K562 (cell line): Measurements from ENCODE around the gene PPP1R1C. TPM values are rescaled to one million over a fixed set of nuclear protein-coding genes. Genes with fewer than 3 reads are reported as not detected.

Experiments used
- ATAC-seq: fragments of 200-7000 bp; cut with Tn5 transposase; 3 replicates; pipeline ENCODE4 v1.9.1; 2020; ENCODE audit warnings: moderate library complexity
- BruUV-seq: library from RNA; stranded (reverse); fragments of 400-500 nt; replicated peaks from 2 replicates; lab custom pipeline; 2021; lab: Mats Ljungman, UMichigan
- CTCF ChIA-PET: fragments of 300-600 bp; formaldehyde crosslinking; extraction: SDS; loops from one replicate; lab custom pipeline; 2021; ENCODE audit warnings: low intra/inter-chr PET ratio; lab: Yijun Ruan, JAX
- POLR2A ChIA-PET: fragments of 300-600, 350-650 bp; sonication (Branson Sonifier 250); formaldehyde crosslinking; extraction: SDS; loops from one replicate; lab custom pipeline; 2021; ENCODE audit warnings: antibody characterized with exemption, inconsistent platforms; lab: Yijun Ruan, JAX
- DNase-seq, 4 experiments: peaks; one replicate each; pipeline versions ENCODE4 v3.0.0 to v3.0.0-alpha.2; 2011 to 2018; ENCODE audit warnings: low spot score in 3 of 4, mixed read lengths in 3 of 4; ENCODE audit errors: extremely low read depth in 1 of 4
- FAIRE-seq: peaks from 2 replicates; lab custom pipeline; 2011; peaks lifted over from hg19 to GRCh38; lab: Jason Lieb, UNC
- H2AFZ ChIP-seq: 2 replicates; pipeline ENCODE4 v1.6.0; 2011; ENCODE audit warnings: low read depth, low read length, control low read depth, inconsistent platforms
- H3K27ac ChIP-seq: fragments of 200-600 bp; 3 replicates; pipeline ENCODE4 v1.8.0; 2011; ENCODE audit warnings: low read depth, mild to moderate bottlenecking, control low read depth, inconsistent platforms, low read length, moderate library complexity, mixed read lengths; ENCODE audit errors: extremely low read depth
- H3K27me3 ChIP-seq, 2 experiments: fragments of 300-600 bp in 1 of 2; 2 replicates in 1 of 2; 3 replicates in 1 of 2; pipeline versions ENCODE4 v1.6.0 to v1.8.0; 2011; ENCODE audit warnings: inconsistent platforms in 2 of 2, low read length in 2 of 2, mild to moderate bottlenecking in 1 of 2, mixed read lengths in 1 of 2, moderate library complexity in 1 of 2; ENCODE audit not compliant: control insufficient read depth in 2 of 2, insufficient read depth in 2 of 2
- H3K36me3 ChIP-seq: fragments of 300-600 bp; 3 replicates; pipeline ENCODE4 v1.8.0; 2011; ENCODE audit warnings: mild to moderate bottlenecking, low read length, inconsistent platforms; ENCODE audit not compliant: control insufficient read depth, insufficient read depth
- H3K4me1 ChIP-seq, 2 experiments: fragments of 200-600 bp in 1 of 2; replicated peaks in 1 of 2; 2 replicates in 1 of 2; 3 replicates in 1 of 2; pipeline versions ENCODE4 v1.5.1 to v1.8.0; 2011; ENCODE audit warnings: inconsistent platforms in 2 of 2, low read length in 2 of 2, mild to moderate bottlenecking in 1 of 2, mixed read lengths in 1 of 2, moderate library complexity in 1 of 2; ENCODE audit not compliant: control insufficient read depth in 2 of 2, insufficient read depth in 2 of 2
- H3K4me2 ChIP-seq: 2 replicates; pipeline ENCODE4 v1.6.1; 2011; ENCODE audit warnings: low read length, control low read depth, inconsistent platforms, mixed read lengths; ENCODE audit not compliant: insufficient read depth
- H3K4me3 ChIP-seq: fragments of 200-600 bp; sonication (generic), shearing (Covaris generic); 2 replicates; pipeline ENCODE4 v1.5.1; 2016; ENCODE audit warnings: control low read depth, inconsistent platforms
- H3K79me2 ChIP-seq: fragments of 200-600 bp; 3 replicates; pipeline ENCODE4 v1.8.0; 2011; ENCODE audit warnings: low read length, inconsistent platforms; ENCODE audit not compliant: control insufficient read depth, insufficient read depth
- H3K9ac ChIP-seq, 2 experiments: 2 replicates each; pipeline versions ENCODE4 v1.6.0 to v1.6.1; 2011; ENCODE audit warnings: low read depth in 2 of 2, low read length in 2 of 2, control low read depth in 1 of 2, inconsistent platforms in 1 of 2, mild to moderate bottlenecking in 1 of 2, mixed read lengths in 1 of 2; ENCODE audit not compliant: insufficient read depth in 1 of 2
- H3K9me1 ChIP-seq: one replicate; pipeline ENCODE4 v1.6.0; 2011; ENCODE audit warnings: inconsistent platforms, mild to moderate bottlenecking, low read length, moderate library complexity; ENCODE audit not compliant: control insufficient read depth, insufficient read depth
- H3K9me3 ChIP-seq: replicated peaks from 2 replicates; pipeline ENCODE4 v1.5.1; 2011; ENCODE audit warnings: low read depth, low read length, inconsistent platforms; ENCODE audit not compliant: control insufficient read depth, insufficient read depth
- H4K20me1 ChIP-seq: replicated peaks from 2 replicates; pipeline ENCODE4 v1.6.1; 2011; ENCODE audit warnings: low read length, inconsistent platforms, mixed read lengths; ENCODE audit not compliant: control insufficient read depth, insufficient read depth
- ADNP ChIP-seq: fragments of 200-800 bp; sonication (Bioruptor generic); IDR thresholded peaks from 2 replicates; pipeline ENCODE4 v1.6.1; 2016; ENCODE audit warnings: missing genetic modification characterization, missing compliant biosample characterization
- ARID3A ChIP-seq: IDR thresholded peaks from 2 replicates; pipeline ENCODE4 v1.6.1; 2012; ENCODE audit warnings: low read depth, low read length, improper control_type of control experiment, borderline replicate concordance
- CBFA2T3 ChIP-seq: fragments of 450-650 bp; IDR thresholded peaks from 2 replicates; pipeline ENCODE4 v1.6.1; 2017
- FOXJ3 ChIP-seq: sonication (generic); formaldehyde crosslinking; IDR thresholded peaks from 2 replicates; pipeline ENCODE4 v1.4.0; 2020; ENCODE audit warnings: mild to moderate bottlenecking, missing genetic modification reagents
- OTX1 ChIP-seq: fragments of 450-650 bp; formaldehyde crosslinking; IDR thresholded peaks from 2 replicates; pipeline ENCODE4 v1.4.0; 2022; ENCODE audit warnings: mild to moderate bottlenecking
- PCBP2 ChIP-seq: fragments of 200-400 bp; formaldehyde crosslinking; IDR thresholded peaks from 2 replicates; pipeline ENCODE4 v1.6.1; 2018; ENCODE audit warnings: low read length, low read depth, mild to moderate bottlenecking, moderate library complexity; ENCODE audit not compliant: poor library complexity, severe bottlenecking
- TCFL5 ChIP-seq: fragments of 250-450 bp; sonication (Bioruptor Pico); conservative IDR thresholded peaks from 2 replicates; pipeline ENCODE4 v1.6.1; 2021; ENCODE audit warnings: mild to moderate bottlenecking, moderate library complexity, matching md5 sums
- U2AF2 ChIP-seq: fragments of 200-400 bp; formaldehyde crosslinking; optimal IDR thresholded peaks from 2 replicates; pipeline ENCODE3; 2017; ENCODE audit warnings: low read depth, mild to moderate bottlenecking, low read length
- ZKSCAN1 ChIP-seq: fragments of 150-350 bp; IDR thresholded peaks from 2 replicates; pipeline ENCODE4 v1.6.1; 2016; ENCODE audit warnings: low read depth, low read length
- WGBS: fragments of 100-300 bp; shearing (Covaris generic); methylation state at CpG from one replicate; pipeline ENCODE4 v1.1.6; 2016; ENCODE audit warnings: low coverage, mixed read lengths; ENCODE audit not compliant: insufficient coverage; ENCODE audit errors: missing lambda C conversion rate; 5-methylcytosine and 5-hydroxymethylcytosine counted together
- in situ Hi-C: fragments of 300-500 bp; cut with MboI; formaldehyde crosslinking; loops from 4 replicates; pipeline ENCODE4 v1.15.0; 2018; ENCODE audit warnings: inconsistent platforms, mixed read lengths
- intact Hi-C: fragments of 100-400 bp; cut with micrococcal nuclease; formaldehyde crosslinking; loops from 2 replicates; pipeline ENCODE4 v1.14.2; 2022
- polyA plus RNA-seq, 8 experiments: library from polyadenylated mRNA; depleted of rRNA in 4 of 8; stranded (reverse) in 5 of 8; unstranded in 3 of 8; fragments of >200 nt; fragmentation: Nextera tagmentation in 2 of 8; fragmentation: Illumina TruSeq in 1 of 8; extraction: Ambion mirVana in 2 of 8; extraction: Trizol in 1 of 8; gene quantifications; 2 replicates each; pipeline versions ENCODE4 v1.2.1 to v1.2.3, GENCODE V29; 2011 to 2014; ENCODE audit warnings: inconsistent platforms in 1 of 8, missing spikeins in 1 of 8
- total RNA-seq, 7 experiments: library from RNA; depleted of rRNA in 6 of 7; stranded (reverse); fragments of >200 nt in 6 of 7; fragmentation: Illumina TruSeq in 2 of 7; extraction: Trizol in 2 of 7; gene quantifications; 2 replicates each; pipeline versions ENCODE4 v1.2.1 to v1.2.3, GENCODE V29; 2011 to 2021; ENCODE audit warnings: low replicate concordance in 1 of 7

The PPP1R1C gene
- total and polyA plus RNA-seq, 9 of the 15 experiments (the other 6 are each of a cell fraction or from before 2014, with no cell fraction given), result 0.09 to 0.64 (median 0.40) TPM; not detected in 2

- H3K27me3 ChIP-seq, result no peaks in the 10 kb centered on the region
- H3K4me3 ChIP-seq, result no peak overlapping the region
- no peaks in the 10 kb centered on the region for H3K79me2 ChIP-seq
- no peak overlapping the region for H3K4me2 ChIP-seq
- 0% methylated on average over 3 of the region's 3 CpGs for WGBS
- ATAC-seq, result no peak
- no peaks in the 10 kb centered on the region for H4K20me1 ChIP-seq
- 0 out of 2 replicates have a peak, but pooled peaks cover 2% of the 10 kb centered on the region for H3K9me3 ChIP-seq
- H3K36me3 ChIP-seq, result no peaks in the 10 kb centered on the region
- intact Hi-C loops (no loop called here), in situ Hi-C loops (no loop called here)
- H3K27ac ChIP-seq, result no peak overlapping the region
- H3K4me1 ChIP-seq, result no peaks in the 10 kb centered on the region
- H2AFZ ChIP-seq, result no peak overlapping the region
- H3K9me1 ChIP-seq, result no peaks in the 10 kb centered on the region
- no peak for FAIRE-seq
- no peak overlapping the region for H3K9ac ChIP-seq
- BruUV-seq, result no TSS peak
- DNase-seq, result no peak
- CTCF ChIA-PET, result no interaction called here
- POLR2A ChIA-PET, result no interaction called here
- no peak for TF ChIP-seq ARID3A
- TF ChIP-seq ADNP (tag), result no peak
- no peak for TF ChIP-seq TCFL5 (CRISPR knock-in tag)
- no peak for TF ChIP-seq U2AF2
- no peak for TF ChIP-seq ZKSCAN1
These were observed 127.7 kb downstream of the PPP1R1C start for GRCh38 chr2:182113334-182113733.

GRCh38 chr2:182115258-182115657, 129.6 kb downstream of the PPP1R1C start:
- no peaks in the 10 kb centered on the region for H3K27me3 ChIP-seq
- H3K9me1 ChIP-seq, result no peaks in the 10 kb centered on the region
- POLR2A ChIA-PET, result no interaction called here
- DNase-seq (no peak), ATAC-seq (no peak), FAIRE-seq (no peak)
- H3K4me2 ChIP-seq, result no peak overlapping the region
- TF ChIP-seq CBFA2T3 (no peak), FOXJ3 (no peak), PCBP2 (no peak), OTX1 (CRISPR knock-in tag) (no peak)
- intact Hi-C loops (no loop called here), in situ Hi-C loops (no loop called here)
- CTCF ChIA-PET, result no interaction called here
- no peak overlapping the region for H3K4me3 ChIP-seq
- H2AFZ ChIP-seq, result no peak overlapping the region
- H3K9me3 ChIP-seq, result no peaks in the 10 kb centered on the region
- no peak overlapping the region for H3K9ac ChIP-seq
- H4K20me1 ChIP-seq, result no peaks in the 10 kb centered on the region
- BruUV-seq, result no TSS peak
- no peaks in the 10 kb centered on the region for H3K36me3 ChIP-seq
- H3K79me2 ChIP-seq, result no peaks in the 10 kb centered on the region
- H3K4me1 ChIP-seq, result no peaks in the 10 kb centered on the region
- no peak overlapping the region for H3K27ac ChIP-seq
